Measurements from ENCODE around the gene KLHL22.
"Not testable (repeated sequence)": the region's sequence is repeated elsewhere in the genome, so short reads cannot be mapped to it uniquely, and the experiment has no call there.

KLHL22 gene, protein sequence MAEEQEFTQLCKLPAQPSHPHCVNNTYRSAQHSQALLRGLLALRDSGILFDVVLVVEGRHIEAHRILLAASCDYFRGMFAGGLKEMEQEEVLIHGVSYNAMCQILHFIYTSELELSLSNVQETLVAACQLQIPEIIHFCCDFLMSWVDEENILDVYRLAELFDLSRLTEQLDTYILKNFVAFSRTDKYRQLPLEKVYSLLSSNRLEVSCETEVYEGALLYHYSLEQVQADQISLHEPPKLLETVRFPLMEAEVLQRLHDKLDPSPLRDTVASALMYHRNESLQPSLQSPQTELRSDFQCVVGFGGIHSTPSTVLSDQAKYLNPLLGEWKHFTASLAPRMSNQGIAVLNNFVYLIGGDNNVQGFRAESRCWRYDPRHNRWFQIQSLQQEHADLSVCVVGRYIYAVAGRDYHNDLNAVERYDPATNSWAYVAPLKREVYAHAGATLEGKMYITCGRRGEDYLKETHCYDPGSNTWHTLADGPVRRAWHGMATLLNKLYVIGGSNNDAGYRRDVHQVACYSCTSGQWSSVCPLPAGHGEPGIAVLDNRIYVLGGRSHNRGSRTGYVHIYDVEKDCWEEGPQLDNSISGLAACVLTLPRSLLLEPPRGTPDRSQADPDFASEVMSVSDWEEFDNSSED

DNA sequence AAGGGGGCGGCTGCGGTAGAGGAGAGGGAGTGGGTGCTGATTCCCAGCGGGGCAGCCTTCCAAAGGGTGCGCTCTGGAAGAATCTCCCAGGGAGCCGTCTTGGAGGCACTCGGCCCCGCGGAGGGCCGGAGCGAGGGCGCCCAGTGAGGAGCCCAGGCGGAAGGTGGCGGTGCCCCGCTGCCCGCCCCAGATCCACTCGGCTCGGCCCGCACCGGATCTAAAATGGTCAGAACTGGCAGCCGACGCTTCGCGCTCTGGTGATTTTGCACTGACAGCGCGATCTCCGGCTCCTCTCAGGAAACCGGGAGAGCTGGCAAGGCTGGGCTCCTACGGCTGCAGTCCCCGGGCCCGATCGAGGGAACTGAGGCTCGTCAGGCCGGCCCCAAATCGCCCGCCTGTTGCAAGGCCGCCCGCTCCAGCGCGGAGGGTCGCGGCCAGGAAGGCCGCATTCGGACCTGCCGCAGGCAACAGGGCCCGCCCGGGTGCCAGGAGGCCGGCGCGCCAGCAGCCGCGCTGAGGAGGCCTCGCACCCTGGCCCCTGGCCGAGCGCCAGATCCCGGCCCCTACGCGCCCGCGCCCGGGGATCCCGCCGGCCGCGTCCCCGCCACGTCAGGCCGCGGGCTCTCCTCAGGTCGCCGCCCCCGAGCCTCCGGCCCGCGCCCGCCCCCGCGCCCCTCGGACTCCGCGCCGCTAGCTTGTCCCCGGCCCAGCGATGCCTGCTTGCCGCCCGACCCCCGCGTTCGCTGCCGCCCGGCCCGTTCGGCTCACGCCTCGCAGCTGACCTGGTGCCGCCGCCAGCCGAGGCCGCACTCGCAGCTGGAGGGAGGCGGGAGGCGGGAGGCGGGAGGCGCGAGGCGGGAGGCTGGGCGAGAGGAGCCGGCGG lies at the start of gene KLHL22:
TSS of gene KLHL22 (minus strand) at position 818 of the 883 bp plus-strand sequence. CDS start 6,584 bp downstream, outside the sequence.
- peak in 1 of 2 donors; percentile 52 for DNase-seq

DNA sequence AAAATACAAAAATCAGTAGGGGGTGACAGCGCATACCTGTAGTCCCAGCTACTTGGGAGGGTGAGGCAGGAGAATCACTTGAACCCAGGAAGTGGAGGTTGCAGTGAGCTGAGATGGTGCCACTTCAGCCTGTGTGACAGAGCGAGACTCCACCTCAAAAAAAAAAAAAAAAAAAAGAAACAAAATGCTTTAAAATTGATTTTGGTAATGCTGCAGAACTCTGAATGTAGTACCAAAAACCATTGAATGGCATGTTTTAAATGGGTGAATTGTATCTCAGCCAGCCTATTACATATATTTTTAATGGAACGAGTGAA lies 49.7 kb upstream of the KLHL22 start:
- DNase-seq = not testable (repeated sequence)

DNA sequence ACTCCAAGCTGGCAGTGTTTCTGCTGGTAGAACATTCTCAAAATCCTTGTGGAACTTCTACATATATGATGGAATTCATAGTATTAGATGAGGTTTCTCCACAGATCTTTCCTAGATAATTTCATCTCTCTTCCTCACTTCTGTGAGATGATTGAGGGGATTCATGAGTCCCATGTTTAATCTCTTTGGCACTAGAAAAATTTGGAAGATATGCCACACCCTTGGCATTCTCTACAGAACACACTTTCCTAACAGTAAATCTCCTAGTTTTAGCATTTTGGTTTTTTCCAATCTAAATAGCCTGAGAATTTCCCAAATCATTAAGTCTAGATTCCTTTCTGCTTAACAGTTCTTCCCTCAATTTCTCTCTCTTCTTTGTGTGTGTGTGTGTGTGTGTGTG lies 47.1 kb upstream of the KLHL22 start:
- no peak for DNase-seq

DNA sequence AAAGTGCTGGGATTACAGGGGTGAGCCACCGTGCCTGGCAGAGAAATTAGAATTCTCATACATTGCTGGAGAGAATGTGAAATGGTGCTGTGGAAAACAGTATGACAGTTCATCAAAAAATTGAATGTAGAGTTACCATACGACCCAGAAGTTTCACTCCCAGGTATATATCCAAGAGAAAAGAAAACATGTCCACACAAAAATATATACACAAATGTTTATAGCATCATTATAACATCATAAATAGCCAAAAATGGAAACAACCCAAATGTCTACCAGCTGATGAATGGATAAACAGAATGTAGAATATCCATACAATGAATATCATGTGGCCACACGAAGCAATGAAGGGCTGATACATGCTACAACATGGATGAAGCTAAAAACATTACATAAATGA lies 46.5 kb upstream of the KLHL22 start:
- no peak for DNase-seq

GRCh38 chr22:20538875-20539274 lies 43.3 kb upstream of the KLHL22 start:
- not testable (repeated sequence) for DNase-seq

DNA sequence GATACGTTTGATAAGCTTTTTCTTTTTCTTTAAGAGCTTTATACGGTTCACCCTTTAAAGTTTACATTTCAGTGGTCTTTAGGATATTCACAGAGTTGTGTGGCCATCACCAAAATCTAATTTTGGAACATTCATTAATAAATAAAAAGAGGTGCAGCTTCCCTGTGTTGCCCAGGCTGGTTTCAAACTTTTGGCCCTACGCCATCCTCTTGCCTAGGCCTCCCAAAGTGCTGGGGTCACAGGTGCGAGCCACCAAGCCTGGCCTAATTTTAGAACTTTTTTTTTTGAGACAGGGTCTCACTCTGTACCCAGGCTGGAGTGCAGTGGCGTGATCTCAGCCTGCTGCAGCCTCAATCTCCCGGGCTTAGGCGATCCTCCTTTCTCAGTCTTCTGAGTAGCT lies 42.4 kb upstream of the KLHL22 start:
- no peak for DNase-seq

DNA sequence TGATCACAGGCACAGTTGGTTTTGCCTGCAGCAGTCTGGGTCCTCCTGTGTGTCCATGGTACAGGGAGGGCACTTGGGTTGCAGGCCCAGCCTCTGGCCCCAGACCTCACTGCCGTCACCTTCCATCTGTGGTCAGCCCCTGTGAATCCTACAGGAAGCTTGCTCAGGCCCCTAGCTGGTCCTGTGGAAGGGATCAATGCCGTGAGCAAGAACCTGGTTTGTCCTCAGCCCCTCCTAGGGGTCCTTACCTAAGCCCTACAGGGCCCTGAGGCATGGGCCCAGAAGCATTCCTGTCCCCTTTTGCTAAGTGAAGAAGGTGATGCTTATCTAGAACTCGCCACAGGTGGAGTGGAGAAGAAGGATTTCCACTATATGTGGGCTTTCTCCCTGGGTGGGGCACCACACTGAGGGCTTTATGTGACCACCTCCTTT lies 41.7 kb upstream of the KLHL22 start:
- DNase-seq = no peak

- DNase-seq = no peak
Observed at GRCh38 chr22:20536590-20537324, 41.2 kb upstream of the KLHL22 start.

- no peak for DNase-seq
Observed at GRCh38 chr22:20533879-20534265, 38.3 kb upstream of the KLHL22 start.

DNA sequence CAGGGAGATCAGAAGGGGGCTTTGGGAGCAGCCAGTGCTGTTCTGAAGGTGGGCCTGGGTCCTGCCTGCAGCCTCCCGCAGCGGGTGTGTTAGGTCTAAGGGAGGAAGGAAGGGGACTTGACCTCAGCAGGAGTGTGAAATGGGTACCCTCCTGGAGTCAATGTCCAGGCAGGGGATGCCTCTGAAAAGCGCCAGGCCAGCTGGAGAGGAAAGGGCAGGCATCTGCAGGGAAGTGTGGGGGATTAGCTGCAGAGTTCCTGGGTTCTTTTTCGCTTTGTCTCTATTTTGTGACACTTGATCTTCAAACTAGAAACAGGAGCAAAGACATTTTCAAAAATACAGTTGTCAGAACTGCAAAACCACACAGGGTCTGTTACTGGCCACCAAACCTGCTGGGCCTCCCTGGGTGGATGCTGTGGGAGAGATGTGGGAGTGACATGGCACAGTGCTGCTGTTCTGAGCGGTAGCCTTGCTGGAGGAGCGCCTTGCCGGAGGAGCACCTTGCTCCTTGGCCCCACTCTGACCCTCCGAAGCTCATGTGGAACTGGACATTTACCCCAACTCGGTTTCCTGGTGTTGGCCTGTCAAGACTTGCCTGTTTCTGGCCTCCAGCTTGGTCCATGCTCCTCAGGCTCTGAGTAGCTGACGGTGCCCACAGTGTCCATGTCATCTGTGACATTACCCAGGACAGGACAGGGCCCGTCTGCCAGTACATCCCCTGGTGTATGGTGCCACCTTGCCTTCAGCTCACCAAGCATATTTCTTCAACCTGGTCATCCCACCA lies 37.7 kb upstream of the KLHL22 start:
- DNase-seq = no peak

- DNase-seq = no peak
Observed at GRCh38 chr22:20532256-20532993, 36.8 kb upstream of the KLHL22 start.

- DNase-seq = no peak
Observed at GRCh38 chr22:20531404-20532201, 36.0 kb upstream of the KLHL22 start.

DNA sequence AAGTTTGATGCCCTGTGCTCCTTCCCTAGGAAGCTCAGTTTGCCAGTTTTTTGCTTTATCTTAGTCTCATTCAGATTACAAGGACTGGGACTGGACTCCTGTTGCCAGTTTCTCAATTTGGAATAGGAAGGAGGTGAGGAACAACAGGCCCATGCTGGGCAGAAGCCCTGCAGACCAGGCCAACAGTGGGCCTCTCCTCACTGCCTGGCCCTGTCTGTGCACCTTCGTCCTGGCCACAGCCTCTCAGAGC lies 35.5 kb upstream of the KLHL22 start:
- no peak for DNase-seq

DNA sequence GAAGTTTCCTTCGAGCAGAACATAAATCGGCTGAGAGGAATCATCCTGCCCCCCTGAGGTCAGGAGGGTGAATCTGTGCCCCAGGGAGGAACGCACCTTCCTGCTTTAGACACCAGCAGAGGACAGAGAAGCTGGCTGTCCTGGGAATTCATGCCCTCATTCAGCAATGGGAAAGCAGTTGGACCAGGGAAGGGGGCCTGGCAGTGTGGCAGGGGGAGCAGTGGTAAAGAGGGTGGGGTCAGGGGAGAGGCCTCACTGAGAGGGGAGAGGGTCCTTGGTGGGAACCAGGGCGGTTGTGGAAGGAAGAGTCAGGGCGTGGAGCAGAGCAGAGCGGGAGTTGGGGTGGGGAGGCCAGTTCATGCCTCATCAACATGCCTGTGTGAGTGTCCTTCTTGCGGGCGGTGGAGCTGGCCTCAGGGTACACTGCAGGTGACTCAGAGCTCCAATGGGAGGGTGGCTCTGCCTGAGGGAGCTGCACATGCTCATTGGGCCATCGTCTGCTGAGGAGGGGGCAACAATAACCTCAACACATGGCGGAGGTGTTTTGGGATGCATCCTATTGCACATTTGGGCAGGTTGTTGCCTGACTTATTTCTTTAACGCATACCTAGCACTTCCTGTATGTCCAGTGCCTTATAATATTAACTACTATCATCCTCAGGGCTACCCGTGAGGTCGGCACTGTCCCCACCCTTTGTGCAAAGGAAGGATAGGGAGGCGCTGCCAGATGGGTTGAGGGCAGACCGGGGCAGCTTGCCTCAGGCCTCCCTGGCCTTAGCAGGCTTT lies 35.0 kb upstream of the KLHL22 start:
- DNase-seq = no peak

- DNase-seq = no peak
Observed at GRCh38 chr22:20528405-20528978, 32.9 kb upstream of the KLHL22 start.

DNA sequence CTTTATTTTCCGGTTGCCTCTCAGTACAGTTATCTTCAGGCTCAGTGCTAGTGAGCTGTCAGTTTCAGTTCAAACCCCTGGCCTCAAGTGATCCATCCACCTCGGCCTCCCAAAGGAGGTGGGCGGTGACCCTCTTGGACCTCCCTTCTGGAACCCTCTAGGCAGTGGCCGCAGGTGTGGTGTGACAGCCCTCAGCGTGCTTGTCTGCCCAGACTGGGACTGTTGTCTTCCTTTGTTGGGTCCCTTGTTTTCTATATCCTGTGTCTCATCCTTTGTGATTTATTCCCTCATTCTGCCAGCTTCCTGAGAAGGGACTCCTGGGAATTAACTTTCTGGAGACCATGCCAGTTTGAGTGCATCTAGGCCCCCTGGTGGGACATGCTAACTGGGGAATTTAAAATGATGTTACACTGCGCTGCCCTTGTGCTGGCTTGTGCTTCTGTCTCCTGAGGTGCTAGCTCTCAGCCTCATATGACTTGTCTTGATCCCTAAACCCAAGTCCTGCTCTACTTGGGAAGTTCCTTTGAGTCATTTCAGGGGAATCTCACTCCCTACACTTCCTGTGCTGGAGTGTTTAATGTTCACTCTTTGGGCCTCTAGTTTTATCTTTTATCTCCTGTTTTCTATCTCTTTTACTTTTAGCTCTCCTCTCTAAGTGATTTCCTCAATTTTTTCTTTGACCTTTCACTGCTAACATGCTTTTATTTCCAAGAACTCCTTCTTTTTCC lies 31.2 kb upstream of the KLHL22 start:
- DNase-seq = no peak

DNA sequence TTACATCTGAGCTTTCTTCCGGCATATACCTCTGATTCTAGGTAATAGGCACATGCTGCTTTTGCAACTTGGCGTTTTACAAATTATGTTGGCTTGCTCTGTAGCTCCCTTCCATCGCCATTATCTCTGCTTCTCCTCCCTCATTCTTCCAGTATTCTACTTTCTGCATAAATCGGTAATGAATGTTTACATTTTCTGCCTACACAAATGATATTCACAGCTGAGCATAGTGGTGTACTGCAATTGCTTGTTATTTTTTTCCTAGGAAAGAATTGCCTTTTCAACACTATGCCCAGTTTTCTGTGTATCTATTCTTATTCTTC lies 30.7 kb upstream of the KLHL22 start:
- DNase-seq = no peak

- no peak for DNase-seq
Observed at GRCh38 chr22:20525048-20525447, 29.5 kb upstream of the KLHL22 start.

DNA sequence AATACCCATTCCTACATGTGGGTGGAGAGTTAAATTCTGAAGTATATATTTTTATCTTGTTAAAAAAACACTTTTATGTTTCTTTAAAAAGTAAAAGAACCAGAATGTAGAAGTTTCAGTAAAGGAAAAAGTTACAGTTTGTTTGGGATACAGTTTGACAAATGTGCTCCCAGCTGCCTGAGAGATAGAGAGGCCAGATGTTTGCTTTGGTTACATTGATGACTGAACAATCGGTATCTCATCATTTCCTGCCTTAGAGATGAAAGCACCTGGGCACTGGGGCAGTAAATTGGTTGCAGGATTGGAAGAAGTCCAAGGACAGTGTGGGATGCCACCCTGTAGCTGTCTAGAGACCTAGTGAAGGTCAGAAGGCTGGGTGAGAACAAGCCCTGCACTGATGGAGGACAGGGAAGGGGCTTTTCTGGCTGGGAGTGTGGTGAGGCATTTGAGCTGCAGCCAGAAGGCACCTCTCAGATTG lies 28.4 kb upstream of the KLHL22 start:
- DNase-seq = no peak

All from bone marrow (tissue), 2 donors.